ENCODE data around the gene EPB41. TPM values are rescaled to one million over a fixed set of nuclear protein-coding genes. Genes with fewer than 3 reads are reported as not detected.

Gene EPB41
- total and polyA plus RNA-seq, 2 experiments from 2014 or later = 26.8 to 112 TPM

DNA sequence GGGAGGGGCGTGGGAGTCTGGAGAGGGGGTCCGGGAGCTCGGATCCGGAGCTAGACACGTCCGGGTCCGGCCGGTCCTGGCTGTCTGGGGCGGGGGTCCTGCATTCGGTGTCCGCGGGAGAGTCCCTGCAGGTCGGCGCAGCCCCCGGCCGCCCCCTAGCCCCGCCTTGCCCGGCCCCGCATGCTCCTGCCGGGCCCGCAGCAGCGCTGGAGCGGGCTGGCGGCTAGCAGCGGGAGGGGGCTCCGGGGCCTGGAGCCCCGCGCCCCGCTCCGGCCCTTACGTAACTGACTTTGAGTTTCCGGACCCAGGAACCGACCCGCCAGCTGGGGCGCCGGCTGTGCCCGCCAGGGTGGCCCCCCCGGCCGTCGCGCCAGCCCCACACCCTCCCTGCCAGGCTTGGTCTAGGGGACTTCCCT lies 26.9 kb upstream of the EPB41 start:
- no peaks in the 10 kb centered on the region for H3K36me3 ChIP-seq (ENCODE audit: insufficient read depth)
- peaks cover 16% of the 10 kb centered on the region; the same call in 1 of the 2 replicates for H3K27me3 ChIP-seq (ENCODE audit: insufficient read depth)
- ATAC-seq (peak; percentile 21), DNase-seq (ENCODE audit: low spot score) (peak; percentile 41)
- H3K9me2 ChIP-seq (ENCODE audit: insufficient read depth) = no peaks in the 10 kb centered on the region
- H3K4me2 ChIP-seq = peak overlapping the region; percentile 81
- no peaks in the 10 kb centered on the region for H3K79me2 ChIP-seq (replicated peaks; ENCODE audit: insufficient read depth)
- Mint-ChIP-seq H3K4me3 (peak overlapping the region; percentile 89), H3K36me3 (ENCODE audit: low read depth) (no peaks in the 10 kb centered on the region), H3K4me1 (peaks cover 38% of the 10 kb centered on the region), H3K27ac (no peak overlapping the region), H3K27me3 (ENCODE audit: insufficient read depth, low read depth, poor library complexity) (peaks cover 35% of the 10 kb centered on the region), H3K9me3 (no peaks in the 10 kb centered on the region; the same call in 2 of the 3 replicates)
- no peaks in the 10 kb centered on the region for H4K20me1 ChIP-seq (replicated peaks; ENCODE audit: insufficient read depth)
- H2AFZ ChIP-seq = peak overlapping the region; percentile 92
- H3K27ac ChIP-seq (ENCODE audit: low read depth) = no peak overlapping the region
- H3K4me1 ChIP-seq (ENCODE audit: insufficient read depth) = peaks cover 34% of the 10 kb centered on the region
- no peak for TF ChIP-seq POLR2AphosphoS5 (IDR thresholded peaks at IDR 0.05; ENCODE audit: low read depth)
- TF ChIP-seq, protein P1, sequence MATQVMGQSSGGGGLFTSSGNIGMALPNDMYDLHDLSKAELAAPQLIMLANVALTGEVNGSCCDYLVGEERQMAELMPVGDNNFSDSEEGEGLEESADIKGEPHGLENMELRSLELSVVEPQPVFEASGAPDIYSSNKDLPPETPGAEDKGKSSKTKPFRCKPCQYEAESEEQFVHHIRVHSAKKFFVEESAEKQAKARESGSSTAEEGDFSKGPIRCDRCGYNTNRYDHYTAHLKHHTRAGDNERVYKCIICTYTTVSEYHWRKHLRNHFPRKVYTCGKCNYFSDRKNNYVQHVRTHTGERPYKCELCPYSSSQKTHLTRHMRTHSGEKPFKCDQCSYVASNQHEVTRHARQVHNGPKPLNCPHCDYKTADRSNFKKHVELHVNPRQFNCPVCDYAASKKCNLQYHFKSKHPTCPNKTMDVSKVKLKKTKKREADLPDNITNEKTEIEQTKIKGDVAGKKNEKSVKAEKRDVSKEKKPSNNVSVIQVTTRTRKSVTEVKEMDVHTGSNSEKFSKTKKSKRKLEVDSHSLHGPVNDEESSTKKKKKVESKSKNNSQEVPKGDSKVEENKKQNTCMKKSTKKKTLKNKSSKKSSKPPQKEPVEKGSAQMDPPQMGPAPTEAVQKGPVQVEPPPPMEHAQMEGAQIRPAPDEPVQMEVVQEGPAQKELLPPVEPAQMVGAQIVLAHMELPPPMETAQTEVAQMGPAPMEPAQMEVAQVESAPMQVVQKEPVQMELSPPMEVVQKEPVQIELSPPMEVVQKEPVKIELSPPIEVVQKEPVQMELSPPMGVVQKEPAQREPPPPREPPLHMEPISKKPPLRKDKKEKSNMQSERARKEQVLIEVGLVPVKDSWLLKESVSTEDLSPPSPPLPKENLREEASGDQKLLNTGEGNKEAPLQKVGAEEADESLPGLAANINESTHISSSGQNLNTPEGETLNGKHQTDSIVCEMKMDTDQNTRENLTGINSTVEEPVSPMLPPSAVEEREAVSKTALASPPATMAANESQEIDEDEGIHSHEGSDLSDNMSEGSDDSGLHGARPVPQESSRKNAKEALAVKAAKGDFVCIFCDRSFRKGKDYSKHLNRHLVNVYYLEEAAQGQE (IDR thresholded peaks at IDR 0.05; ENCODE audit: unreplicated experiment) = no peak
- no peak for TF ChIP-seq NANOG (IDR thresholded peaks at IDR 0.05; ENCODE audit: borderline replicate concordance)
- TF ChIP-seq, protein P2, sequence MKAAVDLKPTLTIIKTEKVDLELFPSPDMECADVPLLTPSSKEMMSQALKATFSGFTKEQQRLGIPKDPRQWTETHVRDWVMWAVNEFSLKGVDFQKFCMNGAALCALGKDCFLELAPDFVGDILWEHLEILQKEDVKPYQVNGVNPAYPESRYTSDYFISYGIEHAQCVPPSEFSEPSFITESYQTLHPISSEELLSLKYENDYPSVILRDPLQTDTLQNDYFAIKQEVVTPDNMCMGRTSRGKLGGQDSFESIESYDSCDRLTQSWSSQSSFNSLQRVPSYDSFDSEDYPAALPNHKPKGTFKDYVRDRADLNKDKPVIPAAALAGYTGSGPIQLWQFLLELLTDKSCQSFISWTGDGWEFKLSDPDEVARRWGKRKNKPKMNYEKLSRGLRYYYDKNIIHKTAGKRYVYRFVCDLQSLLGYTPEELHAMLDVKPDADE (IDR thresholded peaks at IDR 0.05) = no peak
- no peak for TF ChIP-seq EZH2 (IDR thresholded peaks at IDR 0.05; ENCODE audit: low read depth, unreplicated experiment)
- TF ChIP-seq CREB1 (CRISPR knock-in tag; IDR thresholded peaks at IDR 0.05; ENCODE audit: low read depth) = no peak
- no peak for TF ChIP-seq STAT1 (IDR thresholded peaks at IDR 0.05; ENCODE audit: unreplicated experiment)
- no peak for TF ChIP-seq JUNB (IDR thresholded peaks at IDR 0.05; ENCODE audit: unreplicated experiment)
- no peak for TF ChIP-seq ZNF114 (CRISPR knock-in tag; IDR thresholded peaks at IDR 0.05)
- TF ChIP-seq ZNF331 (CRISPR knock-in tag; IDR thresholded peaks at IDR 0.05; ENCODE audit: low read depth) = no peak
- TF ChIP-seq, protein P3, sequence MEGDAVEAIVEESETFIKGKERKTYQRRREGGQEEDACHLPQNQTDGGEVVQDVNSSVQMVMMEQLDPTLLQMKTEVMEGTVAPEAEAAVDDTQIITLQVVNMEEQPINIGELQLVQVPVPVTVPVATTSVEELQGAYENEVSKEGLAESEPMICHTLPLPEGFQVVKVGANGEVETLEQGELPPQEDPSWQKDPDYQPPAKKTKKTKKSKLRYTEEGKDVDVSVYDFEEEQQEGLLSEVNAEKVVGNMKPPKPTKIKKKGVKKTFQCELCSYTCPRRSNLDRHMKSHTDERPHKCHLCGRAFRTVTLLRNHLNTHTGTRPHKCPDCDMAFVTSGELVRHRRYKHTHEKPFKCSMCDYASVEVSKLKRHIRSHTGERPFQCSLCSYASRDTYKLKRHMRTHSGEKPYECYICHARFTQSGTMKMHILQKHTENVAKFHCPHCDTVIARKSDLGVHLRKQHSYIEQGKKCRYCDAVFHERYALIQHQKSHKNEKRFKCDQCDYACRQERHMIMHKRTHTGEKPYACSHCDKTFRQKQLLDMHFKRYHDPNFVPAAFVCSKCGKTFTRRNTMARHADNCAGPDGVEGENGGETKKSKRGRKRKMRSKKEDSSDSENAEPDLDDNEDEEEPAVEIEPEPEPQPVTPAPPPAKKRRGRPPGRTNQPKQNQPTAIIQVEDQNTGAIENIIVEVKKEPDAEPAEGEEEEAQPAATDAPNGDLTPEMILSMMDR (conservative IDR thresholded peaks at IDR 0.05; ENCODE audit: low read depth in 2 of 2) = no peak
- TF ChIP-seq, protein P4, sequence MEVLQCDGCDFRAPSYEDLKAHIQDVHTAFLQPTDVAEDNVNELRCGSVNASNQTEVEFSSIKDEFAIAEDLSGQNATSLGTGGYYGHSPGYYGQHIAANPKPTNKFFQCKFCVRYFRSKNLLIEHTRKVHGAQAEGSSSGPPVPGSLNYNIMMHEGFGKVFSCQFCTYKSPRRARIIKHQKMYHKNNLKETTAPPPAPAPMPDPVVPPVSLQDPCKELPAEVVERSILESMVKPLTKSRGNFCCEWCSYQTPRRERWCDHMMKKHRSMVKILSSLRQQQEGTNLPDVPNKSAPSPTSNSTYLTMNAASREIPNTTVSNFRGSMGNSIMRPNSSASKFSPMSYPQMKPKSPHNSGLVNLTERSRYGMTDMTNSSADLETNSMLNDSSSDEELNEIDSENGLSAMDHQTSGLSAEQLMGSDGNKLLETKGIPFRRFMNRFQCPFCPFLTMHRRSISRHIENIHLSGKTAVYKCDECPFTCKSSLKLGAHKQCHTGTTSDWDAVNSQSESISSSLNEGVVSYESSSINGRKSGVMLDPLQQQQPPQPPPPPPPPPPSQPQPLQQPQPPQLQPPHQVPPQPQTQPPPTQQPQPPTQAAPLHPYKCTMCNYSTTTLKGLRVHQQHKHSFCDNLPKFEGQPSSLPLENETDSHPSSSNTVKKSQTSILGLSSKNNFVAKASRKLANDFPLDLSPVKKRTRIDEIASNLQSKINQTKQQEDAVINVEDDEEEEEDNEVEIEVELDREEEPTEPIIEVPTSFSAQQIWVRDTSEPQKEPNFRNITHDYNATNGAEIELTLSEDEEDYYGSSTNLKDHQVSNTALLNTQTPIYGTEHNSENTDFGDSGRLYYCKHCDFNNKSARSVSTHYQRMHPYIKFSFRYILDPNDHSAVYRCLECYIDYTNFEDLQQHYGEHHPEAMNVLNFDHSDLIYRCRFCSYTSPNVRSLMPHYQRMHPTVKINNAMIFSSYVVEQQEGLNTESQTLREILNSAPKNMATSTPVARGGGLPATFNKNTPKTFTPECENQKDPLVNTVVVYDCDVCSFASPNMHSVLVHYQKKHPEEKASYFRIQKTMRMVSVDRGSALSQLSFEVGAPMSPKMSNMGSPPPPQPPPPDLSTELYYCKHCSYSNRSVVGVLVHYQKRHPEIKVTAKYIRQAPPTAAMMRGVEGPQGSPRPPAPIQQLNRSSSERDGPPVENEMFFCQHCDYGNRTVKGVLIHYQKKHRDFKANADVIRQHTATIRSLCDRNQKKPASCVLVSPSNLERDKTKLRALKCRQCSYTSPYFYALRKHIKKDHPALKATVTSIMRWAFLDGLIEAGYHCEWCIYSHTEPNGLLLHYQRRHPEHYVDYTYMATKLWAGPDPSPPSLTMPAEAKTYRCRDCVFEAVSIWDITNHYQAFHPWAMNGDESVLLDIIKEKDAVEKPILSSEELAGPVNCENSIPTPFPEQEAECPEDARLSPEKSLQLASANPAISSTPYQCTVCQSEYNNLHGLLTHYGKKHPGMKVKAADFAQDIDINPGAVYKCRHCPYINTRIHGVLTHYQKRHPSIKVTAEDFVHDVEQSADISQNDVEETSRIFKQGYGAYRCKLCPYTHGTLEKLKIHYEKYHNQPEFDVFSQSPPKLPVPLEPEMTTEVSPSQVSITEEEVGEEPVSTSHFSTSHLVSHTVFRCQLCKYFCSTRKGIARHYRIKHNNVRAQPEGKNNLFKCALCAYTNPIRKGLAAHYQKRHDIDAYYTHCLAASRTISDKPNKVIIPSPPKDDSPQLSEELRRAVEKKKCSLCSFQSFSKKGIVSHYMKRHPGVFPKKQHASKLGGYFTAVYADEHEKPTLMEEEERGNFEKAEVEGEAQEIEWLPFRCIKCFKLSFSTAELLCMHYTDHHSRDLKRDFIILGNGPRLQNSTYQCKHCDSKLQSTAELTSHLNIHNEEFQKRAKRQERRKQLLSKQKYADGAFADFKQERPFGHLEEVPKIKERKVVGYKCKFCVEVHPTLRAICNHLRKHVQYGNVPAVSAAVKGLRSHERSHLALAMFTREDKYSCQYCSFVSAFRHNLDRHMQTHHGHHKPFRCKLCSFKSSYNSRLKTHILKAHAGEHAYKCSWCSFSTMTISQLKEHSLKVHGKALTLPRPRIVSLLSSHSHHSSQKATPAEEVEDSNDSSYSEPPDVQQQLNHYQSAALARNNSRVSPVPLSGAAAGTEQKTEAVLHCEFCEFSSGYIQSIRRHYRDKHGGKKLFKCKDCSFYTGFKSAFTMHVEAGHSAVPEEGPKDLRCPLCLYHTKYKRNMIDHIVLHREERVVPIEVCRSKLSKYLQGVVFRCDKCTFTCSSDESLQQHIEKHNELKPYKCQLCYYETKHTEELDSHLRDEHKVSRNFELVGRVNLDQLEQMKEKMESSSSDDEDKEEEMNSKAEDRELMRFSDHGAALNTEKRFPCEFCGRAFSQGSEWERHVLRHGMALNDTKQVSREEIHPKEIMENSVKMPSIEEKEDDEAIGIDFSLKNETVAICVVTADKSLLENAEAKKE (CRISPR knock-in tag; IDR thresholded peaks at IDR 0.05) = no peak
- TF ChIP-seq EZH2phosphoT487 (IDR thresholded peaks at IDR 0.05; ENCODE audit: unreplicated experiment) = no peak
- peaks cover 11% of the 10 kb centered on the region for H3F3A ChIP-seq (replicated peaks; ENCODE audit: low read depth)
- H3K4me3 ChIP-seq = peak overlapping the region; percentile 95
